B cell (primary cell): Measurements from ENCODE around the gene SLC7A11. TPM values are rescaled to one million over a fixed set of nuclear protein-coding genes. Genes with fewer than 3 reads are reported as not detected.
"Not testable (repeated sequence)": the region's sequence is repeated elsewhere in the genome, so short reads cannot be mapped to it uniquely, and the experiment has no call there.

Source experiments
- ATAC-seq: fragments of 200-7000 bp; cut with Tn5 transposase; one replicate; pipeline ENCODE4 v1.10.0; 2021; ENCODE audit warnings: low read depth, mild to moderate bottlenecking, moderate number of reproducible peaks, moderate library complexity
- CTCF ChIA-PET: fragments of 350-600 bp; sonication (Branson Sonifier 250); formaldehyde crosslinking; loops from one replicate; lab custom pipeline; 2021; ENCODE audit warnings: antibody characterized with exemption, inconsistent platforms; lab: Charles Lee
- POLR2A ChIA-PET: fragments of 350-600 bp; sonication (Branson Sonifier 250); formaldehyde crosslinking; loops from one replicate; lab custom pipeline; 2021; ENCODE audit warnings: antibody characterized with exemption; lab: Charles Lee
- DNase-seq: peaks from one replicate; pipeline ENCODE4 v3.0.0; 2013
- H2AFZ ChIP-seq: 2 replicates; pipeline ENCODE4 v1.6.1; 2012; ENCODE audit warnings: mild to moderate bottlenecking, low read depth, low read length; ENCODE audit not compliant: insufficient read depth, poor library complexity, severe bottlenecking
- H3K27ac ChIP-seq, 2 donors: 1 replicate in 1 of 2; 2 replicates in 1 of 2; pipeline ENCODE4 v1.5.1; 2012 to 2013; ENCODE audit warnings: low read length in 2 of 2, mild to moderate bottlenecking in 2 of 2, moderate library complexity in 1 of 2
- H3K27me3 ChIP-seq, 4 experiments: fragments of 200-600 bp in 1 of 4; sonication (generic) in 1 of 4; replicated peaks in 1 of 4; 1 replicate in 2 of 4; 2 replicates in 2 of 4; pipeline versions ENCODE4 v1.6.1 to v1.7.0; 2013 to 2016; ENCODE audit warnings: low read length in 3 of 4, mild to moderate bottlenecking in 2 of 4, mixed read lengths in 1 of 4, moderate library complexity in 1 of 4; ENCODE audit not compliant: insufficient read depth in 4 of 4, control insufficient read depth in 3 of 4; ENCODE audit errors: control extremely low read depth in 1 of 4
- H3K36me3 ChIP-seq, 2 experiments: replicated peaks in 1 of 2; 1 replicate in 1 of 2; 2 replicates in 1 of 2; pipeline versions ENCODE4 v1.6.1 to v1.7.1; 2013; ENCODE audit warnings: low read length in 1 of 2; ENCODE audit not compliant: insufficient read depth in 2 of 2, control insufficient read depth in 1 of 2; ENCODE audit errors: control extremely low read depth in 1 of 2, extremely low read depth in 1 of 2
- H3K4me1 ChIP-seq, 2 donors: fragments of 200-600 bp in 1 of 2; sonication (generic) in 1 of 2; 1 replicate in 1 of 2; 2 replicates in 1 of 2; pipeline versions ENCODE4 v1.5.1 to v1.6.1; 2013 to 2017; ENCODE audit warnings: low read length in 2 of 2; ENCODE audit not compliant: control insufficient read depth in 2 of 2, insufficient read depth in 2 of 2
- H3K4me2 ChIP-seq: replicated peaks from 2 replicates; pipeline ENCODE3; 2012; ENCODE audit warnings: mild to moderate bottlenecking, low read depth, low read length; ENCODE audit not compliant: poor library complexity, severe bottlenecking
- H3K4me3 ChIP-seq, 5 experiments: fragments of 200-600 bp in 1 of 5; sonication (generic) in 1 of 5; 1 replicate in 3 of 5; 2 replicates in 2 of 5; pipeline versions ENCODE4 v1.5.1 to v1.7.0; 2011 to 2016; ENCODE audit warnings: low read length in 4 of 5, mild to moderate bottlenecking in 4 of 5, low read depth in 2 of 5, control low read depth in 1 of 5, moderate library complexity in 1 of 5; ENCODE audit not compliant: insufficient read depth in 1 of 5; ENCODE audit errors: control extremely low read depth in 1 of 5, extremely low read depth in 1 of 5
- H3K79me2 ChIP-seq: fragments of 200-600 bp; sonication (generic); one replicate; pipeline ENCODE4 v1.6.0; 2016; ENCODE audit warnings: low read length; ENCODE audit not compliant: control insufficient read depth, insufficient read depth
- H3K9ac ChIP-seq: fragments of 200-600 bp; sonication (generic); 2 replicates; pipeline ENCODE4 v1.6.1; 2017; ENCODE audit warnings: mild to moderate bottlenecking, low read length, moderate library complexity
- H3K9me3 ChIP-seq, 3 donors: one replicate each; pipeline versions ENCODE4 v1.6.1 to v1.7.1; 2013; ENCODE audit warnings: low read length in 2 of 3; ENCODE audit not compliant: control insufficient read depth in 2 of 3, insufficient read depth in 1 of 3; ENCODE audit errors: control extremely low read depth in 1 of 3
- H4K20me1 ChIP-seq: 2 replicates; pipeline ENCODE4 v1.6.0; 2012; ENCODE audit warnings: mild to moderate bottlenecking, low read length; ENCODE audit not compliant: insufficient read depth, control insufficient read depth, poor library complexity, severe bottlenecking
- H3K27ac Mint-ChIP-seq: one replicate; pipeline ENCODE4 v1.8.0; 2021; ENCODE audit warnings: mixed read lengths
- H3K27me3 Mint-ChIP-seq: one replicate; pipeline ENCODE4 v1.8.0; 2021; ENCODE audit warnings: mixed read lengths
- H3K4me1 Mint-ChIP-seq: one replicate; pipeline ENCODE4 v1.8.0; 2021; ENCODE audit warnings: mixed read lengths
- H3K4me3 Mint-ChIP-seq: one replicate; pipeline ENCODE4 v1.8.0; 2021; ENCODE audit warnings: mixed read lengths
- H3K9me3 Mint-ChIP-seq: one replicate; pipeline ENCODE4 v1.8.0; 2022; ENCODE audit warnings: mixed read lengths; ENCODE audit not compliant: insufficient read depth
- EZH2 ChIP-seq: IDR thresholded peaks from 2 replicates; pipeline ENCODE4 v1.6.1; 2012; ENCODE audit warnings: borderline replicate concordance, low read depth, mild to moderate bottlenecking, moderate library complexity, low read length; ENCODE audit not compliant: insufficient read depth, poor library complexity, severe bottlenecking
- WGBS: methylation state at CpG from one replicate; pipeline ENCODE4 v1.1.5; 2013; ENCODE audit warnings: missing lambda C conversion rate; ENCODE audit not compliant: insufficient coverage; 5-methylcytosine and 5-hydroxymethylcytosine counted together
- intact Hi-C: fragments of 100-400 bp; cut with micrococcal nuclease; formaldehyde crosslinking; loops from one replicate; pipeline ENCODE4 v1.10.0; 2022
- polyA plus RNA-seq: library from polyadenylated mRNA; depleted of rRNA; stranded (reverse); fragments of >200 nt; gene quantifications from 2 replicates; pipeline ENCODE4 v1.2.3, GENCODE V29; 2012
- total RNA-seq, 2 donors: library from RNA; stranded (reverse); fragments of 120-200 nt in 1 of 2; gene quantifications; 1 replicate in 1 of 2; 2 replicates in 1 of 2; pipeline versions ENCODE4 v1.2.3 to v1.2.4, GENCODE V29; 2013 to 2022
- TF ChIP-seq, protein P1 (sequence below): fragments of 200-600 bp; IDR thresholded peaks from one replicate; pipeline ENCODE4 v1.8.0; 2022; ENCODE audit warnings: antibody characterized with exemption, mild to moderate bottlenecking

The SLC7A11 gene
- total and polyA plus RNA-seq, 2 donors (not counting 1 experiment from before 2014, with no cell fraction given), result 0.01 to 0.22 TPM

GRCh38 chr4:138239491-138239890, 2.7 kb downstream of the SLC7A11 start:
- Mint-ChIP-seq H3K27me3 (no peaks in the 10 kb centered on the region), H3K27ac (no peak overlapping the region), H3K4me3 (no peak overlapping the region), H3K9me3 (no peaks in the 10 kb centered on the region), H3K4me1 (peaks cover 12% of the 10 kb centered on the region)
- Histone ChIP-seq H3K27me3 (no peaks in the 10 kb centered on the region), H3K9ac (no peak overlapping the region), H2AFZ (no peak overlapping the region), H3K4me2 (no peak overlapping the region), H3K4me1 (peaks cover 7 to 8% of the 10 kb centered on the region in 2 donors), H3K79me2 (no peaks in the 10 kb centered on the region), H4K20me1 (no peaks in the 10 kb centered on the region), H3K4me3 (no peak overlapping the region), H3K27ac (no peak overlapping the region), H3K36me3 (no peaks in the 10 kb centered on the region), H3K9me3 (no peaks in the 10 kb centered on the region)
- DNase-seq, result no peak
- no peak for ATAC-seq
- TF ChIP-seq EZH2, result no peak
- TF ChIP-seq, protein P1, sequence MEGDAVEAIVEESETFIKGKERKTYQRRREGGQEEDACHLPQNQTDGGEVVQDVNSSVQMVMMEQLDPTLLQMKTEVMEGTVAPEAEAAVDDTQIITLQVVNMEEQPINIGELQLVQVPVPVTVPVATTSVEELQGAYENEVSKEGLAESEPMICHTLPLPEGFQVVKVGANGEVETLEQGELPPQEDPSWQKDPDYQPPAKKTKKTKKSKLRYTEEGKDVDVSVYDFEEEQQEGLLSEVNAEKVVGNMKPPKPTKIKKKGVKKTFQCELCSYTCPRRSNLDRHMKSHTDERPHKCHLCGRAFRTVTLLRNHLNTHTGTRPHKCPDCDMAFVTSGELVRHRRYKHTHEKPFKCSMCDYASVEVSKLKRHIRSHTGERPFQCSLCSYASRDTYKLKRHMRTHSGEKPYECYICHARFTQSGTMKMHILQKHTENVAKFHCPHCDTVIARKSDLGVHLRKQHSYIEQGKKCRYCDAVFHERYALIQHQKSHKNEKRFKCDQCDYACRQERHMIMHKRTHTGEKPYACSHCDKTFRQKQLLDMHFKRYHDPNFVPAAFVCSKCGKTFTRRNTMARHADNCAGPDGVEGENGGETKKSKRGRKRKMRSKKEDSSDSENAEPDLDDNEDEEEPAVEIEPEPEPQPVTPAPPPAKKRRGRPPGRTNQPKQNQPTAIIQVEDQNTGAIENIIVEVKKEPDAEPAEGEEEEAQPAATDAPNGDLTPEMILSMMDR, result no peak
- ChIA-PET POLR2A (no interaction called here), CTCF (no interaction called here)
- whole genome bisulfite sequencing, result no CpG with 5 or more reads among the region's 1 CpG
- intact Hi-C loops, result no loop called here

- 100% methylated on average over 1 of the region's 4 CpGs for WGBS
- no peaks in the 10 kb centered on the region for H3K79me2 ChIP-seq
- H2AFZ ChIP-seq, result no peak overlapping the region
- no peak for ATAC-seq
- no peak overlapping the region for H3K27ac ChIP-seq
- Mint-ChIP-seq H3K27me3 (no peaks in the 10 kb centered on the region), H3K4me3 (no peak overlapping the region), H3K4me1 (peaks cover 12% of the 10 kb centered on the region), H3K27ac (no peak overlapping the region), H3K9me3 (no peaks in the 10 kb centered on the region)
- CTCF ChIA-PET, result no interaction called here
- H3K9me3 ChIP-seq, result no peaks in the 10 kb centered on the region
- H3K4me2 ChIP-seq, result no peak overlapping the region
- no peaks in the 10 kb centered on the region for H3K36me3 ChIP-seq
- intact Hi-C loops, result no loop called here
- DNase-seq, result no peak
- no peak overlapping the region for H3K4me3 ChIP-seq
- H3K9ac ChIP-seq, result no peak overlapping the region
- no peaks in the 10 kb centered on the region for H4K20me1 ChIP-seq
- peaks cover 7 to 8% of the 10 kb centered on the region in 2 donors for H3K4me1 ChIP-seq
- POLR2A ChIA-PET, result no interaction called here
- no peaks in the 10 kb centered on the region for H3K27me3 ChIP-seq
- TF ChIP-seq, protein P1, result no peak
- TF ChIP-seq EZH2, result no peak
Measured at GRCh38 chr4:138238521-138239292, 3.4 kb downstream of the SLC7A11 start.

DNA sequence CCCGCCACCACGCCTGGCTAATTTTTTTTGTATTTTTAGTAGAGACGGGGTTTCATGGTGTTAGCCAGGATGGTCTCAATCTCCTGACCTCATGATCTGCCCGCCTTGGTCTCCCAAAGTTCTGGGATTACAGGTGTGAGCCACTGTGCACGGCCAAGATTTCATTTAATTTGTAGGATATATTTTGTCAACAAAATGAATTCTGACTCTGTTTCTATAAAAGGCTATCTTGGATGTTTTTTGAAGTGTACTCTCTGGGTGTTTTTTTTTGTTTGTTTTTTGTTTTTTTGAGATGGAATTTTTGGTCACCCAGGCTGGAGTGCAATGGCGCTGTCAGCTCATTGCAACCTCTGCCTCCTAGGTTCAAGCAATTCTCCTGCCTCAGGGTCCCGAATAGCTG, 5.0 kb downstream of the SLC7A11 start:
- H3K4me2 ChIP-seq, H3K27ac Mint-ChIP-seq, H3K79me2 ChIP-seq, H3K36me3 ChIP-seq, H3K9me3 Mint-ChIP-seq, H3K9ac ChIP-seq, H3K27me3 ChIP-seq, POLR2A ChIA-PET, DNase-seq, H3K4me3 Mint-ChIP-seq, H3K27ac ChIP-seq, ATAC-seq, H4K20me1 ChIP-seq, H3K27me3 Mint-ChIP-seq, intact Hi-C loops, H3K9me3 ChIP-seq, H2AFZ ChIP-seq, CTCF ChIA-PET, H3K4me1 Mint-ChIP-seq, H3K4me1 ChIP-seq, H3K4me3 ChIP-seq: not testable (repeated sequence)
- 93% methylated on average over 2 of the region's 7 CpGs for WGBS
